Cardiac muscle cell (in vitro differentiated cells and primary cell): ENCODE data around the gene SRGAP1. TPM values are rescaled to one million over a fixed set of nuclear protein-coding genes. Genes with fewer than 3 reads are reported as not detected.

Experiments
- DNase-seq, 2 donors: peaks; one replicate each; pipeline versions ENCODE4 v3.0.0 to v3.0.0-alpha.2; 2010 to 2017; ENCODE audit warnings: low read depth in 1 of 2, low spot score in 1 of 2
- H3K27ac ChIP-seq: fragments of 200-600 bp; sonication (generic); 2 replicates; pipeline ENCODE4 v1.5.1; 2016
- H3K27me3 ChIP-seq: fragments of 200-600 bp; sonication (generic); 2 replicates; pipeline ENCODE4 v1.6.0; 2016; ENCODE audit warnings: control low read depth
- H3K36me3 ChIP-seq: fragments of 200-600 bp; sonication (generic); 2 replicates; pipeline ENCODE4 v1.5.1; 2016; ENCODE audit warnings: control low read depth
- H3K4me1 ChIP-seq: fragments of 200-600 bp; sonication (generic); 2 replicates; pipeline ENCODE4 v1.8.1; 2017; ENCODE audit warnings: low read depth, mild to moderate bottlenecking, mixed run types
- H3K4me3 ChIP-seq: fragments of 200-600 bp; sonication (generic); 2 replicates; pipeline ENCODE4 v1.5.1; 2016; ENCODE audit warnings: mild to moderate bottlenecking
- H3K9me3 ChIP-seq: fragments of 200-600 bp; sonication (generic); 2 replicates; pipeline ENCODE4 v1.5.1; 2017; ENCODE audit warnings: low read depth, mild to moderate bottlenecking, control low read depth
- CTCF ChIP-seq: IDR thresholded peaks from 2 replicates; pipeline ENCODE4 v1.5.1; 2012; ENCODE audit warnings: low read depth, mild to moderate bottlenecking, low read length
- polyA plus RNA-seq: library from polyadenylated mRNA; unstranded; fragments of >200 nt; fragmentation: Nextera tagmentation; extraction: Ambion mirVana; gene quantifications from 2 replicates; pipeline ENCODE4 v1.2.1, GENCODE V29; 2016
- total RNA-seq: library from RNA; depleted of rRNA; stranded (reverse); fragments of >200 nt; gene quantifications from 2 replicates; pipeline ENCODE4 v1.2.3, GENCODE V29; 2016

Gene SRGAP1
- total and polyA plus RNA-seq, 2 experiments from 2014 or later = 2.7 to 3.9 TPM

- Histone ChIP-seq H3K9me3 (no peaks in the 10 kb centered on the region), H3K36me3 (no peaks in the 10 kb centered on the region), H3K27me3 (no peaks in the 10 kb centered on the region), H3K4me1 (no peaks in the 10 kb centered on the region), H3K4me3 (no peak overlapping the region), H3K27ac (no peak overlapping the region)
- no peak for TF ChIP-seq CTCF
- no peak for DNase-seq
These were observed 30.2 kb upstream of the SRGAP1 start for GRCh38 chr12:63814146-63814772.

- Histone ChIP-seq H3K27me3 (no peaks in the 10 kb centered on the region), H3K36me3 (no peaks in the 10 kb centered on the region), H3K27ac (no peak overlapping the region), H3K4me3 (no peak overlapping the region), H3K4me1 (no peaks in the 10 kb centered on the region), H3K9me3 (no peaks in the 10 kb centered on the region)
- DNase-seq = no peak
- no peak for TF ChIP-seq CTCF
These were observed 29.0 kb upstream of the SRGAP1 start for GRCh38 chr12:63815482-63815852.

- Histone ChIP-seq H3K36me3 (no peaks in the 10 kb centered on the region), H3K27me3 (no peaks in the 10 kb centered on the region), H3K4me1 (no peaks in the 10 kb centered on the region), H3K4me3 (no peak overlapping the region), H3K27ac (no peak overlapping the region), H3K9me3 (no peaks in the 10 kb centered on the region)
- no peak for DNase-seq
- no peak for TF ChIP-seq CTCF
These were observed 28.5 kb upstream of the SRGAP1 start for GRCh38 chr12:63816031-63816430.

GRCh38 chr12:63820427-63820826, 24.1 kb upstream of the SRGAP1 start:
- no peaks in the 10 kb centered on the region for H3K4me1 ChIP-seq
- H3K9me3 ChIP-seq = no peaks in the 10 kb centered on the region
- H3K27me3 ChIP-seq = no peaks in the 10 kb centered on the region
- TF ChIP-seq CTCF = no peak
- H3K27ac ChIP-seq = no peak overlapping the region
- H3K4me3 ChIP-seq = no peak overlapping the region
- DNase-seq = no peak
- H3K36me3 ChIP-seq = no peaks in the 10 kb centered on the region

- no peaks in the 10 kb centered on the region for H3K9me3 ChIP-seq
- no peaks in the 10 kb centered on the region for H3K36me3 ChIP-seq
- no peak for TF ChIP-seq CTCF
- no peaks in the 10 kb centered on the region for H3K4me1 ChIP-seq
- no peak overlapping the region for H3K27ac ChIP-seq
- no peaks in the 10 kb centered on the region for H3K27me3 ChIP-seq
- no peak overlapping the region for H3K4me3 ChIP-seq
- DNase-seq = peak in 1 of 2 donors; percentile 50
These were observed 22.7 kb upstream of the SRGAP1 start for GRCh38 chr12:63821781-63822251.

- Histone ChIP-seq H3K27ac (no peak overlapping the region), H3K4me3 (no peak overlapping the region), H3K36me3 (no peaks in the 10 kb centered on the region), H3K27me3 (no peaks in the 10 kb centered on the region), H3K4me1 (no peaks in the 10 kb centered on the region), H3K9me3 (no peaks in the 10 kb centered on the region)
- no peak for TF ChIP-seq CTCF
- peak in 1 of 2 donors; percentile 26 for DNase-seq
These were observed 22.1 kb upstream of the SRGAP1 start for GRCh38 chr12:63822352-63822751.
